Memory B cell (primary cell): Measurements from ENCODE around the gene ROBO4.
A peak's percentile ranks its signal among the peaks of the same experiment; 100 is the strongest.

Source experiments
- ATAC-seq: fragments of 150-1000 bp; cut with Tn5 transposase; 2 replicates; pipeline ENCODE4 v1.10.0; 2021; ENCODE audit warnings: low read depth, mild to moderate bottlenecking, moderate library complexity
- DNase-seq, 2 donors: peaks; one replicate each; pipeline ENCODE4 v3.0.0; 2022; ENCODE audit warnings: low spot score in 2 of 2
- H3K27ac Mint-ChIP-seq: one replicate; pipeline ENCODE4 v1.8.0; 2022; ENCODE audit warnings: mild to moderate bottlenecking, moderate library complexity, mixed read lengths
- H3K27me3 Mint-ChIP-seq: one replicate; pipeline ENCODE4 v1.8.0; 2022; ENCODE audit warnings: mixed read lengths
- H3K36me3 Mint-ChIP-seq: one replicate; pipeline ENCODE4 v1.8.0; 2022; ENCODE audit warnings: mild to moderate bottlenecking, mixed read lengths
- H3K4me1 Mint-ChIP-seq: one replicate; pipeline ENCODE4 v1.8.0; 2022; ENCODE audit warnings: mixed read lengths
- H3K4me3 Mint-ChIP-seq: one replicate; pipeline ENCODE4 v1.8.0; 2022; ENCODE audit warnings: mild to moderate bottlenecking, moderate library complexity, mixed read lengths
- H3K9me3 Mint-ChIP-seq: one replicate; pipeline ENCODE4 v1.8.0; 2022; ENCODE audit warnings: mixed read lengths

The ROBO4 gene

DNA sequence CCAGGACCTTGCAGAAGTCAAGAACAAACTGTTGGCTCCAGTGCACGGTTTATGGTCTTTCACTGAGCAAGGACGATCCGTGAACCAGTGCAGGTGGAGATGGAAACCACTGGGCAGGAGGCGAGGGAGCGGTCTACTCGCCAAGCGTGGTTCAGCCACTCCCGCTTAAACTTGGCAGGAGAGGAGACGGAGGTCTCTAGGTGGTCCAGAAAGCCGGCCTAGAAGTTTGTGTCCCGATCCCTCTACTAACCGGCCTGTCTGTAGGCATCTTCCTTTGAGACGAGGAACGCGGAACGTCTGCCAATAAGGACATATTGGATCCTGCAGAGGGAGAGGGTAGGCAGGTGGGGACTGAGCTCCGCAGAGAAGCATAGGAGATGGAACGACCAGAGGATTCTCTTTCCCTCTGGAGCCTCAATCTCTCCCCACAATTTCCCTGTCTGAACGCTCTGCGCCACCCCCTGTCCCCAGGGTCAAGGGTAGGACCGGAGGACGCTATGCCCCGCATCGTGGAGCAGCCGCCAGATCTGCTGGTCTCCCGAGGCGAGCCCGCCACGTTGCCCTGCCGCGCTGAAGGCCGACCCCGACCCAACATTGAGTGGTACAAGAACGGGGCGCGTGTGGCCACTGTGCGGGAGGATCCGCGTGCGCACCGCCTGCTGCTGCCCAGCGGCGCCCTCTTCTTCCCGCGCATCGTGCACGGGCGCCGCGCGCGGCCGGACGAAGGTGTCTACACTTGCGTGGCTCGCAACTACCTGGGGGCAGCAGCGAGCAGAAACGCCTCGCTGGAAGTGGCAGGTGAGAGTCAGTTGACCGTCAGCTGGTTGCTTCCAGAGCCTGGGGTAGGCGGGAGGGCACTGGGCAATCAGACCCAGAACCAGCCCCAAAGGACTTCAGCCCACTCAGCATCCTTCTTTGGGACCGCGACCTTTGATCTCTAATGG is 29.1 kb downstream of the ROBO4 start:
- DNase-seq (no peak), ATAC-seq (no peak)
- H3K4me3 Mint-ChIP-seq = no peak overlapping the region
- peaks cover 9% of the 10 kb centered on the region for H3K4me1 Mint-ChIP-seq
- no peaks in the 10 kb centered on the region for H3K36me3 Mint-ChIP-seq
- no peak overlapping the region for H3K27ac Mint-ChIP-seq
- H3K27me3 Mint-ChIP-seq = peaks cover 61% of the 10 kb centered on the region
- no peaks in the 10 kb centered on the region for H3K9me3 Mint-ChIP-seq

GRCh38 chr11:124867700-124868099 is 30.0 kb downstream of the ROBO4 start:
- ATAC-seq = peak; percentile 46
- Mint-ChIP-seq H3K27me3 (peaks cover 59% of the 10 kb centered on the region), H3K36me3 (no peaks in the 10 kb centered on the region), H3K27ac (no peak overlapping the region), H3K9me3 (no peaks in the 10 kb centered on the region), H3K4me1 (peaks cover 10% of the 10 kb centered on the region), H3K4me3 (no peak overlapping the region)
- no peak for DNase-seq

DNA sequence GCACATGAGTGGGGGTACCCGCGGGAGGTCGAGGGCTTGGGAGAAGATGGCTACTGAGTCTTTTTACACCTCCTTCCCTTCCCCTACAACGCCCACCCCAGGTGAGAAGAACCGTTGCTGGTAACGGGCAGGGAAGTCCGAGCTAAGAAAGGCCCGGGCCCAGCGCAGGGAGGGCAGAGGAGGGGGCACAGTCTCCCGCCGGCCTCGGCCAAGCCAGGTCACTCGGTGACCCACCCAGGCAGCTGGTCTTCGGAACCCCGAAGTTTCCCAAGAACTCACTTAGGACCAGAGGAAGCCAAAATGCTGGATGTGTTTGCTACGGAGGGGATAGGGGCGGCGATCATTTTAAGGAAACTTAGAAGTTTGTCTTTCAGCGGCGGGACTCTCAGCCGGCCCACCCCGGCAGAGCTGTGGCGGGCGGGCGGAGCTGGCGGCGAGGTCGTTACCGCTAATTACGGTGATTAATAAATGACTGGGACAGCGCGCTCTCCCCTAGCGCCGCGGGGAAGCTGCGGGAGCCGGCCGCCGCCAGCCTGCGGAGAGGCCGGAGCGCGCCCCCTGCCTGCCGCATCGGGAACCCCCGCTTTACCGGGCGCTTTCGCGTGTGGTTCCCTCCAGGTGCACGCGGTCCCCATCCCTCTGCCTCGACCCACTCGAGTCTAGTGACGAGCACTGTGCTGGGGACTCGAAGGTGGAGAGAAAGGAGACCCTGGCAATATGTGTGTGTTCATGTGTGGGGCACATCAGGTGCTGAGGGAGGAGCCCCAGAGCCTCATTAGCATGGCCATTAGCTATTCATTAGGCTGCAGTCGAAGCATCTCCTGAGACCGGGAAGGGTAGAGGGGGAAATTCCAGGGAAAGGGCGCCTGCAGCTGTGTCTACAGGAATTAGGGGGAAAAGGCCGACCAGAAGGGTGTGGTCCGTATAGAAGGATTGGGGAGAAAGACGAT is 31.5 kb downstream of the ROBO4 start:
- ATAC-seq (peak; percentile 37), DNase-seq (peak; percentile 37 to 53)
- Mint-ChIP-seq H3K4me3 (no peak overlapping the region), H3K4me1 (peaks cover 10% of the 10 kb centered on the region), H3K27me3 (peaks cover 60% of the 10 kb centered on the region), H3K9me3 (no peaks in the 10 kb centered on the region), H3K27ac (no peak overlapping the region), H3K36me3 (no peaks in the 10 kb centered on the region)

DNA sequence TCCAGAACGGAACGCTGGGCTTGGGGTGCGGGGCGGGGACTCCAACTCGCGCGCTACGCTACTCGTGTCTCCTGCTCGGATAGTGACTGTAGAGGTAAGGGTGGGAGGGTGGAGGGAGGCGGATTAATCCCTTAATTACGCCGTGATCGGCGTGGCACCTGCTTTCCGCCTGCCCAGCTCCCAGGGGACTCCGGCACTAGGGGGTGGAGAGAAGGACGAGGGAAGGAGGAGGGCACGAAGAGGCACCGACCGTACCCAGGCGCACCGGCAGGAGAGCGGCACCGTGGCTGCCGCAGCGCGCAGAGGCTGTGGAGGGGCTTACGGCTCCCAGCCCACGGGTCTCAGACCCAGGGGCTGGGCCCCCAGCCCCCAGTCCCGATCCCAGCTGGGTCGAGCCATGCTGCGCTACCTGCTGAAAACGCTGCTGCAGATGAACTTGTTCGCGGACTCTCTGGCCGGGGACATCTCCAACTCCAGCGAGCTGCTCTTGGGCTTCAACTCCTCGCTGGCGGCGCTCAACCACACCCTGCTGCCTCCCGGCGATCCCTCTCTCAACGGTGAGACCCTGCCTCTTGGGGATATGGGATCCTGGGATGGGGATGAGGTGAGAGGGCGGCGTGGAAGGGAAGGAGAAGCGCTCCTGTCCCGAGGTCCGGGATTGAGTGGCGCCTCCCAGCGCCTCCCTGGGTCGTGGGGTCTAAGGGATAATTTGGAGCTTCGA is 32.3 kb downstream of the ROBO4 start, which contains the start of gene ROBO3:
Gene ROBO3 (plus strand): TSS at position 252 of the 721 bp plus-strand sequence. CDS start 146 bp downstream, at position 398.
- ATAC-seq = no peak
- Mint-ChIP-seq H3K27ac (no peak within 1 kb of the TSS), H3K27me3 (peaks cover 54% of the 10 kb centered on the region), H3K4me1 (peaks cover 10% of the 10 kb centered on the region), H3K4me3 (no peak within 1 kb of the TSS), H3K36me3 (no peaks in the 10 kb centered on the region), H3K9me3 (no peaks in the 10 kb centered on the region)
- DNase-seq = no peak

DNA sequence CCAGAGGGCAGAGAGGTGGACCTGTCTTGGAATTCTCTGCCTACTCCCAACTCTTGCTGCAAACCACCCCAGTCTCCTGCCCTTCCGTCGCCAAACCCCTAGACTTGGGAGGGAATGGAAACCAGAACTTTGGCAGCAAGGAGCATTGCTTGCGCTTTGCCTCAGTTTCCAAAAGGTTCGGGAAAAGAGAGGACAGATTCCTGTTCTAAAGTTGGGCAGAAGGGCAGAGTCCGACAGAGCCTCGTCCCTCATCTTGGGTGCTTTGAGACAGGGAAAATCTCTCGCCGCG is 32.8 kb downstream of the ROBO4 start:
- DNase-seq (no peak), ATAC-seq (no peak)
- Mint-ChIP-seq H3K27me3 (peaks cover 49% of the 10 kb centered on the region), H3K4me3 (no peak overlapping the region), H3K9me3 (no peaks in the 10 kb centered on the region), H3K4me1 (peaks cover 10% of the 10 kb centered on the region), H3K36me3 (no peaks in the 10 kb centered on the region), H3K27ac (no peak overlapping the region)

DNA sequence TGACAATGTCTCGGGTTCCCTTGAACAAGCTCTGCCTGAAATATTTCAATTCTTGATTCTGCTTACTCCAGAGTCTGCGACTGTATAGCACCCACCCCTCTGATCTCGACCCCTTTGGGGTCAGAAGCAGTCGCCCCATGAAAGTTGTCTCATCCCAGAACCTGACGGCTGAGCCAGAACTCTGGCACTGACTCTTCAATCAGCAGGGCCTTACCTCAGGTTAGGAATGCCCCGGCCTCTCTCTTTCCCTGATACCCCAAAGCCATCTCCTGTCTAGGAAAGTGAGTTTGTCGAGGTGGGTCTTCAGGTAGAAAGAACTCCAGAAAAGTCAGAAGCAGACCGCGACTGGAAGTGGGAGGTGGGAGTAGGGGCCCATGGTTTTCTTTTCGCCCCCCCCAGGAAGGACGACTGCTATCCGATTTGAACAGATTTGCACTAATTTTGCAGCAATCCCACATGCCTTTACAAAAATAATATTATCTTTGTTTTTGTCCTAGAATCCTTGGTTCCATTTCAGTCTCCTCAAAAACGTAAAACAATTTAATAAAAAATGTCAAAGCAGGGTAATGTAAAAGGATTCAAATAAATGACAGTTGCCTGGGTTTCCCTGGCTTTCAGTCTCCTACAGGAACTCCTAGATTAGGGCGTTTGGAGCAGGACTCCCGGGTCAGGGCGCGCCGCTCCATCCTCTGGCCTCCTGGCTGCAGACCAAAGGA is 33.3 kb downstream of the ROBO4 start:
- ATAC-seq (no peak), DNase-seq (no peak)
- no peaks in the 10 kb centered on the region for H3K36me3 Mint-ChIP-seq
- H3K9me3 Mint-ChIP-seq = no peaks in the 10 kb centered on the region
- H3K4me3 Mint-ChIP-seq = no peak overlapping the region
- no peak overlapping the region for H3K27ac Mint-ChIP-seq
- H3K4me1 Mint-ChIP-seq = peaks cover 8% of the 10 kb centered on the region
- peaks cover 47% of the 10 kb centered on the region for H3K27me3 Mint-ChIP-seq

- Mint-ChIP-seq H3K4me3 (no peak overlapping the region), H3K9me3 (no peaks in the 10 kb centered on the region), H3K27ac (no peak overlapping the region), H3K4me1 (peaks cover 7% of the 10 kb centered on the region), H3K36me3 (no peaks in the 10 kb centered on the region), H3K27me3 (peaks cover 43% of the 10 kb centered on the region)
- no peak for ATAC-seq
- DNase-seq = no peak
These were observed 33.9 kb downstream of the ROBO4 start for GRCh38 chr11:124863826-124864165.

DNA sequence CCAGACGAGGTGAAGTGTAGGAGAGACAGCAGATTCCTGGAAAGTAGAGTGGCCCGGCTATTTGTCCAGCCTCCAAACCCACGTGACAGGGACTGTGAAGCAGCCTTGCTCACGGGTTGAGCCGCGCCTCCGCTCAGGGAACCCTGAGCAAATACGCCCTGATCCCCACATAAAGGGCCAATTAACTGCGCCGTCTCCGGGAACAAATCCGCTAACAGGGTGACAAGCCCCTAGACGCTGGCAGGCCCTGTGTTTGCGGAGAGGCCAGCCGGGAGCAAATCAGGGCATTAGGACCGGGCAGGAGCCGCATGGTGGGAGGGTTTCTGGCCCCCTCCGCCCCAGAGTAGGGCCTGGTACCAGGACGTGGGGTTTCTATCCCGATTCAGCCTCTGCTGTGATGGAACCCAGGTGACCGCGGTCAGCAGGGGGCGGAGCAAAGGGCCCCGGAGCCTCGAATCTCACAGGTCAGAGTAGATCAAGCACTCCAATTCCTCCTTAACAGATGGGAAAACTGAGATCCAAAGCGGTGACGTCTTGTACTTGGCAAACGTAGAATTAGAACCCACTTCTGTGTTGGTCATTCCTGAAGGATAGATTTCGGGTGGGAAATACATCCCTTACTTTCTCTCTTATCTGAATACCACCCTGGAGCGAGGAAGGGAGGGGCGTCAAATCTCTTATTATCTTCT is 34.4 kb downstream of the ROBO4 start:
- H3K4me3 Mint-ChIP-seq = no peak overlapping the region
- no peak for DNase-seq
- ATAC-seq = no peak
- no peaks in the 10 kb centered on the region for H3K9me3 Mint-ChIP-seq
- H3K36me3 Mint-ChIP-seq = no peaks in the 10 kb centered on the region
- no peak overlapping the region for H3K27ac Mint-ChIP-seq
- peaks cover 38% of the 10 kb centered on the region for H3K27me3 Mint-ChIP-seq
- H3K4me1 Mint-ChIP-seq = peaks cover 7% of the 10 kb centered on the region

GRCh38 chr11:124861670-124862069 is 36.0 kb downstream of the ROBO4 start:
- peaks cover 29% of the 10 kb centered on the region for H3K27me3 Mint-ChIP-seq
- no peaks in the 10 kb centered on the region for H3K36me3 Mint-ChIP-seq
- no peak overlapping the region for H3K27ac Mint-ChIP-seq
- peaks cover 5% of the 10 kb centered on the region for H3K4me1 Mint-ChIP-seq
- no peak for ATAC-seq
- no peak overlapping the region for H3K4me3 Mint-ChIP-seq
- no peak for DNase-seq
- H3K9me3 Mint-ChIP-seq = no peaks in the 10 kb centered on the region

GRCh38 chr11:124859171-124859570 is 38.5 kb downstream of the ROBO4 start:
- no peak overlapping the region for H3K27ac Mint-ChIP-seq
- DNase-seq = no peak
- H3K4me1 Mint-ChIP-seq = peaks cover 3% of the 10 kb centered on the region
- H3K27me3 Mint-ChIP-seq = peaks cover 22% of the 10 kb centered on the region
- no peak overlapping the region for H3K4me3 Mint-ChIP-seq
- ATAC-seq = no peak
- no peaks in the 10 kb centered on the region for H3K36me3 Mint-ChIP-seq
- H3K9me3 Mint-ChIP-seq = no peaks in the 10 kb centered on the region

GRCh38 chr11:124846070-124846673 is 51.5 kb downstream of the ROBO4 start:
- Mint-ChIP-seq H3K9me3 (no peaks in the 10 kb centered on the region), H3K36me3 (no peaks in the 10 kb centered on the region), H3K4me1 (no peaks in the 10 kb centered on the region), H3K4me3 (no peak overlapping the region), H3K27me3 (peaks cover 46% of the 10 kb centered on the region), H3K27ac (no peak overlapping the region)
- DNase-seq (no peak), ATAC-seq (no peak)

DNA sequence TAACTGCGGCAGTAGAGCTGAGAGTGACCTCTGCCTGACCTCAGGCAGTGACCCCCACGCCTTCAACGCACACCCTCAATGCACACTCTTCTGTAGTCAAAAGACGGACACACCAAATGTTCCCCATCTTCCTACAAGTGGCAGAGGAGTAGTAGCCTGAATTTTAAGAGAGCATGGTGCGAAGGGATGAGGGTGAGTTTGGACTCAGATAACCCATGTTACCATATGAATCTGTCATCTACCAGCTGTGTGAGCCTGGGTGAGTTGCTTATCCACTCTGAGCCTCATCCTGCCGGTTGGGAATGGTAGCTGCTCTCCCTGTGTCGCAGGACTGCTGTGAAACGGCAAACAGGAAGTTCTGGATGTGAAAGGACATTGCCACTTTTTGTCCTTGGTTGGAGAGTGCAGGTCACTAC is 53.0 kb downstream of the ROBO4 start:
- Mint-ChIP-seq H3K4me1 (peaks cover 3% of the 10 kb centered on the region), H3K4me3 (no peak overlapping the region), H3K27me3 (peaks cover 47% of the 10 kb centered on the region), H3K36me3 (no peaks in the 10 kb centered on the region), H3K27ac (no peak overlapping the region), H3K9me3 (no peaks in the 10 kb centered on the region)
- DNase-seq = no peak
- ATAC-seq = no peak

DNA sequence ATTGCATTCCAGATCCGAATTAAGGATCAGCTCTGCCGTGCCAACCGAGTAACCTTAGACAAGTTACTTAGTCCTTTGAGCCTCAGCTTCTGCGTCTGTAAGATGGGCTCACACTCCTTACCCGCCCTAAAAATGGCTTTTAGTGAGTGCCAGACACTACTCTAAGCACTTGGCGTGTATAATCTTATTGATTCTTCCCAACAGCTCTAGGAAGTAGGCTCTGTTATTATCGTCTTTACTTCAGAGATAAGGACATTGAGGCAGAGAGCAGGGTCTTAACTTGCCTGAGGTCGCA is 54.1 kb downstream of the ROBO4 start:
- peaks cover 48% of the 10 kb centered on the region for H3K27me3 Mint-ChIP-seq
- H3K4me1 Mint-ChIP-seq = peaks cover 3% of the 10 kb centered on the region
- DNase-seq (no peak), ATAC-seq (no peak)
- no peaks in the 10 kb centered on the region for H3K36me3 Mint-ChIP-seq
- no peak overlapping the region for H3K27ac Mint-ChIP-seq
- H3K4me3 Mint-ChIP-seq = no peak overlapping the region
- no peaks in the 10 kb centered on the region for H3K9me3 Mint-ChIP-seq
